SH-SY5Y (cell line): Measurements from ENCODE around the gene ATP6V1C2.

Experiments
- GATA2 ChIP-seq: IDR thresholded peaks from 2 replicates; pipeline ENCODE4 v1.6.1; 2011; ENCODE audit warnings: mild to moderate bottlenecking, low read depth, low read length
- GATA3 ChIP-seq: IDR thresholded peaks from 2 replicates; pipeline ENCODE4 v1.6.1; 2011; ENCODE audit warnings: low read depth, mild to moderate bottlenecking, low read length, moderate library complexity

- TF ChIP-seq GATA2 (no peak), GATA3 (no peak)
Observed at GRCh38 chr2:10750610-10751009, 29.2 kb downstream of the ATP6V1C2 start.
